22Rv1 (cell line): Measurements from ENCODE around the gene MKLN1.

Source experiments
- CTCF ChIP-seq: fragments of 450-650 bp; IDR thresholded peaks from 2 replicates; pipeline ENCODE4 v1.5.1; 2017; ENCODE audit warnings: mild to moderate bottlenecking
- ZFX ChIP-seq: fragments of 450-650 bp; IDR thresholded peaks from 2 replicates; pipeline ENCODE4 v1.6.1; 2017; ENCODE audit warnings: antibody characterized with exemption, borderline replicate concordance

GRCh38 chr7:131498237-131498885, 170.7 kb downstream of the MKLN1 start:
- TF ChIP-seq CTCF: no peak
- TF ChIP-seq ZFX: no peak
